ENCODE measurements around the gene INO80C.

Gene INO80C

GRCh38 chr18:35479911-35480586 is 17.7 kb downstream of the INO80C start:
- Histone ChIP-seq H3K9me3 (ENCODE audit: control insufficient read depth, insufficient read depth, low read length) (no peaks in the 10 kb centered on the region), H3K27me3 (ENCODE audit: control insufficient read depth, insufficient read depth, low read length) (no peaks in the 10 kb centered on the region), H3K4me1 (ENCODE audit: control insufficient read depth, insufficient read depth, low read length) (no peaks in the 10 kb centered on the region), H3K4me3 (ENCODE audit: low read depth, low read length) (no peak overlapping the region), H3K9ac (ENCODE audit: low read depth, low read length) (no peak overlapping the region), H3K36me3 (ENCODE audit: control insufficient read depth, insufficient read depth, low read length) (no peaks in the 10 kb centered on the region)

- no peaks in the 10 kb centered on the region for H3K4me1 ChIP-seq (ENCODE audit: control insufficient read depth, insufficient read depth, low read length)
- no peaks in the 10 kb centered on the region for H3K9me3 ChIP-seq (ENCODE audit: control insufficient read depth, insufficient read depth, low read length)
- no peaks in the 10 kb centered on the region for H3K36me3 ChIP-seq (ENCODE audit: control insufficient read depth, insufficient read depth, low read length)
- H3K4me3 ChIP-seq (ENCODE audit: low read depth, low read length) = no peak overlapping the region
- H3K27me3 ChIP-seq (ENCODE audit: control insufficient read depth, insufficient read depth, low read length) = no peaks in the 10 kb centered on the region
- no peak overlapping the region for H3K9ac ChIP-seq (ENCODE audit: low read depth, low read length)
Measured at GRCh38 chr18:35478520-35479435, 19.0 kb downstream of the INO80C start.

- no peak overlapping the region for H3K9ac ChIP-seq (ENCODE audit: low read depth, low read length)
- no peaks in the 10 kb centered on the region for H3K4me1 ChIP-seq (ENCODE audit: control insufficient read depth, insufficient read depth, low read length)
- no peak overlapping the region for H3K4me3 ChIP-seq (ENCODE audit: low read depth, low read length)
Measured at GRCh38 chr18:35477974-35478373, 19.8 kb downstream of the INO80C start.

GRCh38 chr18:35477497-35477896 is 20.3 kb downstream of the INO80C start:
- Histone ChIP-seq H3K4me1 (ENCODE audit: control insufficient read depth, insufficient read depth, low read length) (no peaks in the 10 kb centered on the region), H3K4me3 (ENCODE audit: low read depth, low read length) (no peak overlapping the region), H3K9me3 (ENCODE audit: control insufficient read depth, insufficient read depth, low read length) (no peaks in the 10 kb centered on the region), H3K36me3 (ENCODE audit: control insufficient read depth, insufficient read depth, low read length) (no peaks in the 10 kb centered on the region), H3K9ac (ENCODE audit: low read depth, low read length) (no peak overlapping the region), H3K27me3 (ENCODE audit: control insufficient read depth, insufficient read depth, low read length) (no peaks in the 10 kb centered on the region)

More at GRCh38 chr18:35477974-35478373, 19.8 kb downstream of the INO80C start:
- Histone ChIP-seq H3K36me3 (ENCODE audit: control insufficient read depth, insufficient read depth, low read length) (no peaks in the 10 kb centered on the region), H3K9me3 (ENCODE audit: control insufficient read depth, insufficient read depth, low read length) (no peaks in the 10 kb centered on the region), H3K27me3 (ENCODE audit: control insufficient read depth, insufficient read depth, low read length) (no peaks in the 10 kb centered on the region)

- Histone ChIP-seq H3K4me1 (ENCODE audit: control insufficient read depth, insufficient read depth, low read length) (no peaks in the 10 kb centered on the region), H3K36me3 (ENCODE audit: control insufficient read depth, insufficient read depth, low read length) (no peaks in the 10 kb centered on the region), H3K9me3 (ENCODE audit: control insufficient read depth, insufficient read depth, low read length) (no peaks in the 10 kb centered on the region), H3K27me3 (ENCODE audit: control insufficient read depth, insufficient read depth, low read length) (no peaks in the 10 kb centered on the region), H3K9ac (ENCODE audit: low read depth, low read length) (no peak overlapping the region), H3K4me3 (ENCODE audit: low read depth, low read length) (no peak overlapping the region)
Measured at GRCh38 chr18:35474884-35475283, 22.9 kb downstream of the INO80C start.

GRCh38 chr18:35473562-35473961 is 24.2 kb downstream of the INO80C start:
- Histone ChIP-seq H3K4me3 (ENCODE audit: low read depth, low read length) (no peak overlapping the region), H3K36me3 (ENCODE audit: control insufficient read depth, insufficient read depth, low read length) (no peaks in the 10 kb centered on the region), H3K4me1 (ENCODE audit: control insufficient read depth, insufficient read depth, low read length) (no peaks in the 10 kb centered on the region), H3K27me3 (ENCODE audit: control insufficient read depth, insufficient read depth, low read length) (no peaks in the 10 kb centered on the region), H3K9me3 (ENCODE audit: control insufficient read depth, insufficient read depth, low read length) (no peaks in the 10 kb centered on the region), H3K9ac (ENCODE audit: low read depth, low read length) (no peak overlapping the region)

GRCh38 chr18:35470435-35470834 is 27.3 kb downstream of the INO80C start:
- no peaks in the 10 kb centered on the region for H3K4me1 ChIP-seq (ENCODE audit: control insufficient read depth, insufficient read depth, low read length)
- no peaks in the 10 kb centered on the region for H3K9me3 ChIP-seq (ENCODE audit: control insufficient read depth, insufficient read depth, low read length)
- H3K27me3 ChIP-seq (ENCODE audit: control insufficient read depth, insufficient read depth, low read length) = no peaks in the 10 kb centered on the region
- H3K9ac ChIP-seq (ENCODE audit: low read depth, low read length) = no peak overlapping the region
- H3K36me3 ChIP-seq (ENCODE audit: control insufficient read depth, insufficient read depth, low read length) = no peaks in the 10 kb centered on the region
- no peak overlapping the region for H3K4me3 ChIP-seq (ENCODE audit: low read depth, low read length)

- H3K4me3 ChIP-seq (ENCODE audit: low read depth, low read length) = no peak overlapping the region
- no peaks in the 10 kb centered on the region for H3K36me3 ChIP-seq (ENCODE audit: control insufficient read depth, insufficient read depth, low read length)
- H3K9ac ChIP-seq (ENCODE audit: low read depth, low read length) = no peak overlapping the region
- no peaks in the 10 kb centered on the region for H3K27me3 ChIP-seq (ENCODE audit: control insufficient read depth, insufficient read depth, low read length)
- no peaks in the 10 kb centered on the region for H3K4me1 ChIP-seq (ENCODE audit: control insufficient read depth, insufficient read depth, low read length)
- no peaks in the 10 kb centered on the region for H3K9me3 ChIP-seq (ENCODE audit: control insufficient read depth, insufficient read depth, low read length)
Measured at GRCh38 chr18:35469725-35470124, 28.0 kb downstream of the INO80C start.

- Histone ChIP-seq H3K36me3 (ENCODE audit: control insufficient read depth, insufficient read depth, low read length) (no peaks in the 10 kb centered on the region), H3K9me3 (ENCODE audit: control insufficient read depth, insufficient read depth, low read length) (no peaks in the 10 kb centered on the region), H3K4me3 (ENCODE audit: low read depth, low read length) (no peak overlapping the region), H3K9ac (ENCODE audit: low read depth, low read length) (no peak overlapping the region), H3K4me1 (ENCODE audit: control insufficient read depth, insufficient read depth, low read length) (no peaks in the 10 kb centered on the region), H3K27me3 (ENCODE audit: control insufficient read depth, insufficient read depth, low read length) (no peaks in the 10 kb centered on the region)
Measured at GRCh38 chr18:35468711-35469110, 29.0 kb downstream of the INO80C start.

- Histone ChIP-seq H3K9ac (ENCODE audit: low read depth, low read length) (no peak overlapping the region), H3K36me3 (ENCODE audit: control insufficient read depth, insufficient read depth, low read length) (no peaks in the 10 kb centered on the region), H3K9me3 (ENCODE audit: control insufficient read depth, insufficient read depth, low read length) (no peaks in the 10 kb centered on the region), H3K4me3 (ENCODE audit: low read depth, low read length) (no peak overlapping the region), H3K27me3 (ENCODE audit: control insufficient read depth, insufficient read depth, low read length) (no peaks in the 10 kb centered on the region), H3K4me1 (ENCODE audit: control insufficient read depth, insufficient read depth, low read length) (no peaks in the 10 kb centered on the region)
Measured at GRCh38 chr18:35467624-35468016, 30.1 kb downstream of the INO80C start.

- Histone ChIP-seq H3K4me1 (ENCODE audit: control insufficient read depth, insufficient read depth, low read length) (no peaks in the 10 kb centered on the region), H3K36me3 (ENCODE audit: control insufficient read depth, insufficient read depth, low read length) (no peaks in the 10 kb centered on the region), H3K27me3 (ENCODE audit: control insufficient read depth, insufficient read depth, low read length) (no peaks in the 10 kb centered on the region), H3K4me3 (ENCODE audit: low read depth, low read length) (no peak overlapping the region), H3K9ac (ENCODE audit: low read depth, low read length) (no peak overlapping the region), H3K9me3 (ENCODE audit: control insufficient read depth, insufficient read depth, low read length) (no peaks in the 10 kb centered on the region)
Measured at GRCh38 chr18:35466815-35467623, 30.7 kb downstream of the INO80C start.

Measured in iPS-15b (cell line).